MM.1S (cell line): ENCODE measurements around the gene CPT1C.

ENCODE experiments used
- EZH2 ChIP-seq: fragments of 300-600 bp; sonication (generic); optimal IDR thresholded peaks from 2 replicates; pipeline ENCODE3; 2017; ENCODE audit warnings: low read depth, mild to moderate bottlenecking, antibody characterized with exemption, low read length, mixed read lengths
- TF ChIP-seq, protein P1 (sequence below): fragments of 300-600 bp; sonication (generic); IDR thresholded peaks from 2 replicates; pipeline ENCODE4 v1.5.1; 2016; ENCODE audit warnings: antibody characterized with exemption, low read length, mixed read lengths

DNA sequence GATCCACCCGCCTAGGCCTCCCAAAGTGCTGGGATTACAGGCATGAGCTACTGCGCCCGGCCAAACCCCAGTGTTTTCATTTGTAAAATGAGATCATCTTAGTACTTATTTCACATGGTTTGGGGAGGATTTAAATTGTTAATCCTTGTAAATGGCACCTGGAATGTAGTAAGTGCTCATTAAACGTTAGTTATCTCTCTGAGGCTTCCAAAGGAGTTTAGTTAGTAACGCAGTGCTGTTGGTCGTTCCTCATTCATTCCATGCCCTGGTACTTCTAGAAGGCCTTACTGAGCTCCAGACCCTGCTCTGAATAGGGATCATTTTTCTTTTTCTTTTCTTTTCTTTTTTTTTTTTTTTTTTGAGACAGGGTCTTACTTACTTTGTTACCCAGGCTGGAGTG, 5.2 kb downstream of the CPT1C start:
- TF ChIP-seq, protein P1, sequence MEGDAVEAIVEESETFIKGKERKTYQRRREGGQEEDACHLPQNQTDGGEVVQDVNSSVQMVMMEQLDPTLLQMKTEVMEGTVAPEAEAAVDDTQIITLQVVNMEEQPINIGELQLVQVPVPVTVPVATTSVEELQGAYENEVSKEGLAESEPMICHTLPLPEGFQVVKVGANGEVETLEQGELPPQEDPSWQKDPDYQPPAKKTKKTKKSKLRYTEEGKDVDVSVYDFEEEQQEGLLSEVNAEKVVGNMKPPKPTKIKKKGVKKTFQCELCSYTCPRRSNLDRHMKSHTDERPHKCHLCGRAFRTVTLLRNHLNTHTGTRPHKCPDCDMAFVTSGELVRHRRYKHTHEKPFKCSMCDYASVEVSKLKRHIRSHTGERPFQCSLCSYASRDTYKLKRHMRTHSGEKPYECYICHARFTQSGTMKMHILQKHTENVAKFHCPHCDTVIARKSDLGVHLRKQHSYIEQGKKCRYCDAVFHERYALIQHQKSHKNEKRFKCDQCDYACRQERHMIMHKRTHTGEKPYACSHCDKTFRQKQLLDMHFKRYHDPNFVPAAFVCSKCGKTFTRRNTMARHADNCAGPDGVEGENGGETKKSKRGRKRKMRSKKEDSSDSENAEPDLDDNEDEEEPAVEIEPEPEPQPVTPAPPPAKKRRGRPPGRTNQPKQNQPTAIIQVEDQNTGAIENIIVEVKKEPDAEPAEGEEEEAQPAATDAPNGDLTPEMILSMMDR: no peak
- TF ChIP-seq EZH2: no peak
